ENCODE measurements around the gene TCF15. TPM values are rescaled to one million over a fixed set of nuclear protein-coding genes. Genes with fewer than 3 reads are reported as not detected.

Gene TCF15
- polyA plus RNA-seq, 3 donors: not detected

DNA sequence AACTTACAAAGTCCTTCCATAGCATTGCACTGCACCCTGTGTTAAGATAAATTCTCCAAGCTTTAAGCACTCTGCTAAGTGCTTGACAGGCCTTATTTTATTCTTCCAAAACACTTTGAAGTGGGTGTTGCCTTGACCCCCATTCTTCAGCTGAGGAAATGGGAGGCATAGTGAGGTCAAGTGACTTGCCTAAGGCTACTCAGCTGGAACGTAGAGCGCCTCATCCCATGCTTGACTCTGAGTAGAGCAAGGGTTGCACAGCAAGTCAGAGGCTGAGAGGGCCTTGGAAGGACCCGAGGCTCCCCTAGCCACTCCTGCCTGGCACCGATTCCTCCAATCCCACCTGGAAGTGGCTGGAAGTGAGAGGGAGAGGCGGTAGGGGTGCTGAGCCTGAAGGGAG, 46.9 kb downstream of the TCF15 start:
- Histone ChIP-seq H4K20me1 (ENCODE audit: insufficient read depth, low read length) (no peaks in the 10 kb centered on the region), H3K9ac (ENCODE audit: insufficient read depth, low read length, poor library complexity, severe bottlenecking) (no peak overlapping the region), H3K4me3 (replicated peaks in 1 of 3; ENCODE audit: low read depth in 2 of 3, low read length in 3 of 3) (no peak overlapping the region), H3K36me3 (replicated peaks in 1 of 2; ENCODE audit: control insufficient read depth in 1 of 2, insufficient read depth in 2 of 2, low read length in 2 of 2) (no peaks in the 10 kb centered on the region), H3K27me3 (ENCODE audit: control insufficient read depth in 2 of 2, insufficient read depth in 2 of 2, low read length in 2 of 2) (peaks cover 0 to 4% of the 10 kb centered on the region in 2 donors), H3K9me3 (replicated peaks in 1 of 2; ENCODE audit: control insufficient read depth in 1 of 2, insufficient read depth in 1 of 2, low read length in 2 of 2) (no peaks in the 10 kb centered on the region), H3K27ac (ENCODE audit: low read depth in 1 of 2, low read length in 2 of 2) (no peak overlapping the region), H3K4me2 (replicated peaks; ENCODE audit: extremely low read depth, low read length, poor library complexity, severe bottlenecking) (no peak overlapping the region), H3K79me2 (ENCODE audit: insufficient read depth, low read length) (no peaks in the 10 kb centered on the region), H3K4me1 (ENCODE audit: control insufficient read depth in 1 of 2, insufficient read depth in 2 of 2, low read length in 2 of 2) (no peaks in the 10 kb centered on the region), H2AFZ (ENCODE audit: insufficient read depth, low read depth, low read length, poor library complexity, severe bottlenecking) (no peak overlapping the region)
- Mint-ChIP-seq H3K9me3 (no peaks in the 10 kb centered on the region), H3K27me3 (ENCODE audit: low read depth in 3 of 3) (peaks cover 18 to 27% (median 19%) of the 10 kb centered on the region in 3 donors), H3K36me3 (no peaks in the 10 kb centered on the region), H3K4me3 (no peak overlapping the region), H3K27ac (no peak overlapping the region), H3K4me1 (no peaks in the 10 kb centered on the region)
- intact Hi-C loops (cut with micrococcal nuclease): loop anchor here (5.0 kb wide), 3 partner anchors 79 to 174 kb away; no protein-coding TSS in a partner anchor
- WGBS (ENCODE audit: insufficient coverage): 100% methylated on average over 1 of the region's 5 CpGs
- TF ChIP-seq CTCF (IDR thresholded peaks at IDR 0.05): no peak
- DNase-seq: no peak

DNA sequence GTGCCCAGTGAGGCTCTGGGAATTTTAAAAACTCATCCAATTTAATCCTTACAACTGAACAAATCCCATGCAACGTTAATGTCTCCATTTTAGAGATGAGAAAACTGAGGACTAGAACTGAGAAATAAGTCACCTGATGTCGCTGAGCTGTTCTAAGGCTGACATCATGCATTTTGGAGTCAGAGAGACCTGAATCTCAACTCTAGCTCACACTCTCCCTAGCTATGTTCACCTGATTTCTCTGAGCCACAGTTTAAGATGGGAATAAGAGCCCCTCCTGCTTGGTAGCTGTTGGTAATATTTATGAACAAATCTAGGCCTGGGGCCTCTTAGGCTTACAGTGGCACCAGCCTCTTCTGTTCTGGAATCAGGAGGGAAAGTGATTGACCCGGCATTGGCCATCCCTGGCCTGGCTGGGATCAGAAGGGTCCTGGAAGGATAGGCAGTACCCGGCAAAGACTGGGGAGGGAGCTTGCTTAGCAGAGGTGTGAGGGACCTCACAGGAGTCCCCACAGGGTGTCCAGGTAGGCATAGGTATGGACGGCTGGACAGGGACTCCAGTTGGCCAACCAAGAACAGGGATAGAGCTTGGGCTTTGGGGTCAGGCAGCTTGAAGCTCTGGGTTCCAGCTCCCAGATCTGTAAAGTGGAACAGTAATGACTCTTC, 47.7 kb downstream of the TCF15 start:
- intact Hi-C loops (cut with micrococcal nuclease): loop anchor here (5.0 kb wide), 3 partner anchors 80 to 175 kb away; no protein-coding TSS in a partner anchor
- no peaks in the 10 kb centered on the region for H3K27me3 ChIP-seq (ENCODE audit: control insufficient read depth in 2 of 2, insufficient read depth in 2 of 2, low read length in 2 of 2)
- H3K4me1 ChIP-seq (ENCODE audit: control insufficient read depth in 1 of 2, insufficient read depth in 2 of 2, low read length in 2 of 2): no peaks in the 10 kb centered on the region
- H3K36me3 ChIP-seq (replicated peaks in 1 of 2; ENCODE audit: control insufficient read depth in 1 of 2, insufficient read depth in 2 of 2, low read length in 2 of 2): no peaks in the 10 kb centered on the region
- Mint-ChIP-seq H3K9me3 (no peaks in the 10 kb centered on the region), H3K4me3 (no peak overlapping the region), H3K27ac (peak overlapping the region in 1 of 7 donors; percentile 28), H3K4me1 (no peaks in the 10 kb centered on the region), H3K36me3 (no peaks in the 10 kb centered on the region), H3K27me3 (ENCODE audit: low read depth in 3 of 3) (peaks cover 12 to 20% (median 13%) of the 10 kb centered on the region in 3 donors)
- H3K9me3 ChIP-seq (replicated peaks in 1 of 2; ENCODE audit: control insufficient read depth in 1 of 2, insufficient read depth in 1 of 2, low read length in 2 of 2): no peaks in the 10 kb centered on the region
- no peaks in the 10 kb centered on the region for H4K20me1 ChIP-seq (ENCODE audit: insufficient read depth, low read length)
- no peak overlapping the region for H3K4me3 ChIP-seq (replicated peaks in 1 of 3; ENCODE audit: low read depth in 2 of 3, low read length in 3 of 3)
- WGBS (ENCODE audit: insufficient coverage): 90% methylated on average over 4 of the region's 5 CpGs
- H3K4me2 ChIP-seq (replicated peaks; ENCODE audit: extremely low read depth, low read length, poor library complexity, severe bottlenecking): no peak overlapping the region
- H3K79me2 ChIP-seq (ENCODE audit: insufficient read depth, low read length): no peaks in the 10 kb centered on the region
- no peak overlapping the region for H2AFZ ChIP-seq (ENCODE audit: insufficient read depth, low read depth, low read length, poor library complexity, severe bottlenecking)
- TF ChIP-seq CTCF (IDR thresholded peaks at IDR 0.05): no peak
- no peak overlapping the region for H3K9ac ChIP-seq (ENCODE audit: insufficient read depth, low read length, poor library complexity, severe bottlenecking)
- no peak for DNase-seq
- H3K27ac ChIP-seq (ENCODE audit: low read depth in 1 of 2, low read length in 2 of 2): no peak overlapping the region

All from CD14-positive monocyte (primary cell).